GM12875 (cell line): ENCODE measurements around the gene THOC7.

Experiments used
- H3K4me3 ChIP-seq: one replicate; pipeline ENCODE4 v1.5.1; 2011; ENCODE audit warnings: low read depth, low read length, control low read depth
- TF ChIP-seq, protein P1 (sequence below): IDR thresholded peaks from 2 replicates; pipeline ENCODE4 v1.5.1; 2011; ENCODE audit warnings: low read depth, mild to moderate bottlenecking, control low read depth, inconsistent platforms, low read length, moderate library complexity, borderline replicate concordance; ENCODE audit not compliant: insufficient read depth

Gene THOC7

DNA sequence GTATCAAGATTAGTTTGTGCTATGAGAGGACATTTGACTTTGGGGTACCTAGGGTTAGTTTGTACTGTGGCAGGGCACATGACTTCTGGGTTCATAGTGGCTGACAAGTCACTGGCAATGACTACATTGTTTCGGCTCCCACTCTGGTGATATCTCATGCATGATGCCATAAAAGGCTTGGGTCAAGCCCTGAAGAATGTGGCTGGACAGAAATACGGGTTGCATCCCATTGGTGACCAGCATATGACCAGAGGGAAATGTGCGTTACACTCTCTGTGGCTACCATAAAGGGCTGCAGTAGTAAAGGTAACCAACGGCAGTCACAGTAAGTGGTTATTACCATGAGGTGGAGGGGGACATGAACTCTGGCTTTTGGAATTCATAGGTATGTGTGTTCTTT, 18.4 kb downstream of the THOC7 start:
- TF ChIP-seq, protein P1, sequence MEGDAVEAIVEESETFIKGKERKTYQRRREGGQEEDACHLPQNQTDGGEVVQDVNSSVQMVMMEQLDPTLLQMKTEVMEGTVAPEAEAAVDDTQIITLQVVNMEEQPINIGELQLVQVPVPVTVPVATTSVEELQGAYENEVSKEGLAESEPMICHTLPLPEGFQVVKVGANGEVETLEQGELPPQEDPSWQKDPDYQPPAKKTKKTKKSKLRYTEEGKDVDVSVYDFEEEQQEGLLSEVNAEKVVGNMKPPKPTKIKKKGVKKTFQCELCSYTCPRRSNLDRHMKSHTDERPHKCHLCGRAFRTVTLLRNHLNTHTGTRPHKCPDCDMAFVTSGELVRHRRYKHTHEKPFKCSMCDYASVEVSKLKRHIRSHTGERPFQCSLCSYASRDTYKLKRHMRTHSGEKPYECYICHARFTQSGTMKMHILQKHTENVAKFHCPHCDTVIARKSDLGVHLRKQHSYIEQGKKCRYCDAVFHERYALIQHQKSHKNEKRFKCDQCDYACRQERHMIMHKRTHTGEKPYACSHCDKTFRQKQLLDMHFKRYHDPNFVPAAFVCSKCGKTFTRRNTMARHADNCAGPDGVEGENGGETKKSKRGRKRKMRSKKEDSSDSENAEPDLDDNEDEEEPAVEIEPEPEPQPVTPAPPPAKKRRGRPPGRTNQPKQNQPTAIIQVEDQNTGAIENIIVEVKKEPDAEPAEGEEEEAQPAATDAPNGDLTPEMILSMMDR: no peak
- no peak overlapping the region for H3K4me3 ChIP-seq

DNA sequence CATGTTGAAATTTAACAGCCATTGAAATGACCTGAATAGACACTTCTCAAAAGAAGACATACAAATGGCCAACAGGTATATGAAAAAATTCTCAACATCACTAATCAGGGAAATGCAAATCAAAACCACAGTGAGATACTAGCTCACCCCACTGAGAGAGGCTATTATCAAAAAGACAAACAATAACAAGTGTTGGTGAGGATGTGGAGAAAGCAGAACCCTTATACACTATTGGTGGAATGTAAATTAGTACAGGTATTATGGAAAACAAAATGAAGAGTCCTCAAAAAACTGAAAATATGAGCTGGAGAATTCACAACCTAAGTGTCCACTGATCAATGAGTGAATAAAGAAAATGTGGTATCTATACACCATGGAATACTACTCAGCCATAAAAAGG, 21.5 kb downstream of the THOC7 start:
- TF ChIP-seq, protein P1: no peak
- no peak overlapping the region for H3K4me3 ChIP-seq

DNA sequence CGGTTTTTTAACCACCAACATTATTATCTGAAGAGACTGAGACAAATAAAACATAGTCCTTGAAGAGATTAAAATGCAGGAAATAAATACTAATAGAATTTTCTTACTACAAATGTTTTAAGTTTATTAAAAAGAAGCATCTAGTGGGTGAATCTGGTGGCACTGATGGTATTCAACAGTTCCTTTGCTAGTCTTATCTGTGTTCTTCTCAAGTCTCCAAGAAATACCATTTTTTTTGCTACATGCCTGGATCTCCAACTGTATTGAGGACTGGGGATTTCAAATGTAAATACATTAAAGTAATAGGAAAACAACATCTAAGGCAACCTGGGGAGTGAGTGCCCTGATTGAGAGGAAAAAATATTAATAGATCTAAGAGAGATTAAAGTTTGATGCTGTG, 21.9 kb downstream of the THOC7 start:
- TF ChIP-seq, protein P1: no peak
- H3K4me3 ChIP-seq: no peak overlapping the region

DNA sequence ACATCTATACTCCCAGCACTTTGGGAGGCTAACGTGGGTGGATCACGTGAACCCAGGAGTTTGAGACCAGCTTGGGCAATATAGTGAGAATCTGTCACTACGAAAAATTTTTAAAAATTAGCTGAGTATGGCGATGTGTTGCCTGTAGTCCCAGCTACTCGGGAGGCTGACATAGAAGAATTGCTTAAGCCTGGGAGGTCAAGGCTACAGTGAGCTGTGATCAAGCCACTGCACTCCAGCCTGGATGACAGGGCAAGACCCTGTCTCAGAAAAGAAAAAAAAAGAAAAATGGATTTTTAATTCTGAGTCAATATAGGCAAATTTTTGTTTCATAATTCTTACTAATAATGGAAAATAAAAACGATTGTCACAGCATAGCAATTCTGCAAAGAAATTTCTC, 31.2 kb downstream of the THOC7 start:
- TF ChIP-seq, protein P1: no peak
- no peak overlapping the region for H3K4me3 ChIP-seq

DNA sequence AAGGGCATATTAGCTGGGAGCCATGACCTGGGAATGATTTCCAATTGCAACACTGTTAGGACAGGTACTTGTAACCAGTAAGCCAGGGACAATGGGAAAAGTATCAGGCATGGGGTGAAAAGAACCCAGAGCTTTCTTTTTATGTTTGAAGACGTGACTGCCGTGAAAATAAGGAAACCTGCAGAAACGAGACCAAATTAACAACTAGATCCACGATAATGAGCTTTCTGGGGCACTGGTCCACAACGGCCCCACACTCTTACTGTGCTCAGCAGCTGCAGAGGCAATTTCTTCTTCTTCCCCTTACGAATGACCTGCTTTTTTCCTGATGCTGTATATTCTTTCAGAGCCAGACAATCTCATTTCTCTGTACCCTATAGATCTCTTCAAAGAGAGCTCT, 33.1 kb downstream of the THOC7 start:
- TF ChIP-seq, protein P1: no peak
- H3K4me3 ChIP-seq: no peak overlapping the region

DNA sequence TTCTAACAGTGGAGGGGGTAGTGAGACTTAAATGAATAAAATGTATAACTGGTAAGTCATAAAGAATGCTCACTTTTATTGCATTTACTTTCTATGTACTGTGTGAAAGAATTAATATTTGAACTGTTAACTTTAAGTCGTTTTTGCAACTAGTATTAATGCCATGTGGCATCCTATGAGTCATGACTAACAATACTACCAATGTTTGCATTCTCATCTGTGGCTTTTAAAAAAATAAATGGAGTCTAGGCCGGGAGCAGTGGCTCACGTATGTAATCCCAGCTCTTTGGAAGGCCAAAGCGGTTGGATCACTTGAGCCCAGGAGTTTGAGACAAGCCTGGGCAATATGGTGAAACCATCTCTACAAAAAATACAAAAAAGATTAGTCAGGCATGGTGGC, 39.3 kb downstream of the THOC7 start:
- no peak overlapping the region for H3K4me3 ChIP-seq

DNA sequence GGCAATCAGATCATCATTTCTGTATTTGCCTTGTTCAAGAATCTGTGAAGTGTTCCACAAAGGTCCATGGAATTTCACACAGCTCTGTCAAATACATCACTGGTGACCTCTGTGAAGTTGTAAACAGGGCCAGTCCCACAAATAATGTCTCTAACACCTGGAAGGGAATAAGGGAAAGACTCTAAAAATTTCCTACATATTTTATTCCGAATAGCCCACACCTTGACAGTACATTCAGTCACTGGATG, 44.5 kb downstream of the THOC7 start, which contains the start of gene C3orf49:
Gene C3orf49 (plus strand): TSS at position 149 of the 248 bp plus-strand sequence. CDS start 173 bp downstream, outside the sequence.
- no peak within 1 kb of the TSS for H3K4me3 ChIP-seq
- TF ChIP-seq, protein P1: no peak

More for the DNA sequence above, 39.3 kb downstream of the THOC7 start:
- TF ChIP-seq, protein P1: no peak
